RWPE1 (cell line): ENCODE measurements around the gene MDFIC2.

ENCODE experiments used
- CTCF ChIA-PET: fragments of 350-600 bp; sonication (Branson Sonifier 250); formaldehyde crosslinking; extraction: SDS; loops from one replicate; lab custom pipeline; 2021; lab: Yijun Ruan, JAX
- POLR2A ChIA-PET: fragments of 400-600 bp; formaldehyde crosslinking; extraction: SDS; loops from one replicate; lab custom pipeline; 2020; ENCODE audit warnings: antibody characterized with exemption; ENCODE audit not compliant: low non-redundant PET; lab: Yijun Ruan, JAX
- DNase-seq: peaks from one replicate; pipeline ENCODE4 v3.0.0; 2012; ENCODE audit warnings: low spot score
- H3K27ac ChIP-seq: fragments of 450-650 bp; 2 replicates; pipeline ENCODE4 v1.5.1; 2017
- CTCF ChIP-seq: fragments of 450-650 bp; conservative IDR thresholded peaks from 2 replicates; pipeline ENCODE4 v1.5.1; 2017; ENCODE audit warnings: low read depth, mild to moderate bottlenecking

Gene MDFIC2

DNA sequence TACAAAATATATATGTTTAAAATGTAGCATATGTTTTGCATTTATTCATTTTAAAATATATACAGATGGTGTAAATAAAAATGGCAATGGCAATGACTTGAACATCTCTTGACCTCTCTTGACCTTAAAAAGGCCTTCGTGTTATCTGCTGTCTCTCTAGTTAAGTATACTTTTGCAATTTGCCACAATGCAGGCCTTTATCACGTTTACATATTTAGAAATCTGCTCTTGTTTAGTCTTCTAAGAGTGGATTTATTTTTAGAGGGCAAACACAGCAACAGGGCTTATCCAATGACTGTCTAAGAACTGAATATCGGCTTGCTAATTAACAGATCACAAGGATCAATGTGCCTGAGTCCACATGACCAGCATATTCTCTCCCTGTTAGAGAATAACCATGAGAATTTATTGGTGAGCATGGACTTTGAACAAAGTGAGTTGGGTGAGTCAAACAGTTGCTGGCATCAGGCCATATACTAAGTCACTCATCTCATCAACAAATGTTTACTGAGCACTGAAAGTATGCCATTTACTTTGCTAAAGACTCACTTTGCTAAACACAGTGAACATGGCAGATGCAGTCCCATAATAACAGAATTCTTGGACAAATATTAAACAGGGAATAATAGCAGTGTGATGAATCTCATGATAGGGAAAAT lies 48.2 kb downstream of the MDFIC2 start:
- TF ChIP-seq CTCF = no peak
- CTCF ChIA-PET = no interaction called here
- no peak for DNase-seq
- no peak overlapping the region for H3K27ac ChIP-seq
- POLR2A ChIA-PET = no interaction called here

GRCh38 chr3:70261283-70261682 lies 51.2 kb downstream of the MDFIC2 start:
- DNase-seq = no peak
- no peak overlapping the region for H3K27ac ChIP-seq
- ChIA-PET CTCF (no interaction called here), POLR2A (no interaction called here)
- TF ChIP-seq CTCF = no peak

DNA sequence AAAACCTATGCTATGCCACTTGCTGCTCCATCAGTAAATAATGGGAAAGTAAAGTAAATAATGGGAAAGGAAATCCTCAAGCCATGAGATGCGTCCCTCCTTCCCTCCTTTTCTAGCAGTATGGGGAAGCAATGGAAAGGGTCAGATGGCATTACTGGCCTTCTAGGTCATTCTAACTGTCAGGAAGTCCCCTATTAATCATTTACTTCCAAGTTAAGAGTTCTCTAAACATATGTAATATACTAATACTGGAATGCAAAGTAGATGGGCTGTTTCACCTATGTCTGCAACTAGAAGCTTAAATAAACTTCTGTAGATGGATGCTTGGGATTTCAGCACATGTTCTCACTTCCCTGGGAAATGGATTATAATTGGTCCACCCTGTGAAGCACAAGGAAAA lies 55.9 kb downstream of the MDFIC2 start:
- POLR2A ChIA-PET = no interaction called here
- TF ChIP-seq CTCF = no peak
- DNase-seq = no peak
- H3K27ac ChIP-seq = no peak overlapping the region
- CTCF ChIA-PET = no interaction called here

DNA sequence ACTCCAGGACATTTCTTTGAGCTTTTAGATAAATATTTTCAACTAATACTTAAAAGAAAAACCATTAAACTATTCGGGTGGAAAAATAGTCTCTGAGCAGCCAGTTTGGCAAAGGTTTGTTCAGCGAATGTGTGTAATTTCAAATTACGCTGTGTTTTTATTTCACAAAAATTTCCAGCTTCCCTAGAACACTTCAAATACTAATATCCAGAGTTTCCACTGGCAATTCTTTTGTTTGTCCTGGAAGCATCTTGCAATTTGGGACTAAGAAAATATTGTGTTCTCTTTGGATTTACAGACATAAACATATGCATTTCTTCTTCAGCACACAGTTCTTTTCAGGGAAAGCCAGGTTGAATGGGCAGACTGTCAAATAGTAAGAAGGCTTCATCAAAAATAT lies 61.9 kb downstream of the MDFIC2 start:
- DNase-seq = no peak
- ChIA-PET CTCF (no interaction called here), POLR2A (no interaction called here)
- TF ChIP-seq CTCF = no peak
- H3K27ac ChIP-seq = no peak overlapping the region

GRCh38 chr3:70249509-70250160 lies 62.8 kb downstream of the MDFIC2 start:
- DNase-seq = peak; percentile 1
- no peak for TF ChIP-seq CTCF
- no peak overlapping the region for H3K27ac ChIP-seq
- ChIA-PET CTCF (no interaction called here), POLR2A (no interaction called here)

GRCh38 chr3:70248856-70249255 lies 63.6 kb downstream of the MDFIC2 start:
- ChIA-PET CTCF (no interaction called here), POLR2A (no interaction called here)
- DNase-seq = no peak
- no peak for TF ChIP-seq CTCF
- no peak overlapping the region for H3K27ac ChIP-seq
